ENCODE measurements around the gene NAMPT.

NAMPT gene

DNA sequence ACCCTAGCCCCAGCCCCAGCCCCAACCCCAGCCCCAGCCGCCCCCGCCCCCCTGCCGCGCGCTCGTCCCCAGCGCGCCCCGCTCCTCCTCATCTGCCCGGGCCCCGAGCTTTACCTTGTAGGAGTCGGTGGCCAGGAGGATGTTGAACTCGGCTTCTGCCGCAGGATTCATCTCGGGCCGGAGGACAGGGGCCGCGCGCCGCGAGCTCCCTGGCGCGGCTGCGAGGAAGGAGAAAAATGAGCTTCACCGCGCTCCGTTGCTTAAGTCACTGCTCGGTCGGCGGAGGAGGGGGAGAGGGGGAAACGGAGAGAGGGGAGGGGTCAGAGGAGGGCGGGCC lies at the start of gene NAMPT:
TSS of gene NAMPT (minus strand) at position 270 of the 337 bp plus-strand sequence. CDS start at position 171, 99 bp downstream.
- peak within 1 kb of the TSS; percentile 92 for H3K4me2 ChIP-seq (ENCODE audit: low read depth, low read length, poor library complexity, severe bottlenecking)
- no peaks in the 10 kb centered on the region for H3K9me2 ChIP-seq (replicated peaks; ENCODE audit: low read depth, low read length)
- no peaks in the 10 kb centered on the region for H3F3A ChIP-seq (ENCODE audit: low read depth)
- TF ChIP-seq CTCF (conservative IDR thresholded peaks at IDR 0.05; ENCODE audit: low read length) (no peak), EZH2phosphoT487 (IDR thresholded peaks at IDR 0.05; ENCODE audit: borderline replicate concordance) (no peak)
- H3K4me3 ChIP-seq (ENCODE audit: low read length, poor library complexity, severe bottlenecking), result peak within 1 kb of the TSS; percentile 97
- peaks cover 32% of the 10 kb centered on the region for H4K20me1 ChIP-seq (ENCODE audit: insufficient read depth, low read length, poor library complexity, severe bottlenecking)
- H3K4me1 ChIP-seq (ENCODE audit: insufficient read depth, low read length, poor library complexity, severe bottlenecking), result peaks cover 46% of the 10 kb centered on the region
- H3K27me3 ChIP-seq (ENCODE audit: insufficient read depth, low read length, poor library complexity, severe bottlenecking), result no peaks in the 10 kb centered on the region
- H3K36me3 ChIP-seq (ENCODE audit: insufficient read depth, low read length), result no peaks in the 10 kb centered on the region
- peaks cover 45% of the 10 kb centered on the region for H3K79me2 ChIP-seq (ENCODE audit: insufficient read depth, low read length)
- H3K9ac ChIP-seq (ENCODE audit: low read depth, low read length, poor library complexity, severe bottlenecking), result peak within 1 kb of the TSS; percentile 92
- H3K9me3 ChIP-seq (ENCODE audit: insufficient read depth, low read depth, low read length), result no peaks in the 10 kb centered on the region
- H2AFZ ChIP-seq (ENCODE audit: low read length), result peak within 1 kb of the TSS; percentile 97

GRCh38 chr7:106332201-106332600 lies 47.4 kb upstream of the NAMPT start:
- Histone ChIP-seq H3K4me2 (ENCODE audit: low read depth, low read length, poor library complexity, severe bottlenecking) (no peak overlapping the region), H3F3A (ENCODE audit: low read depth) (no peaks in the 10 kb centered on the region), H2AFZ (ENCODE audit: low read length) (no peak overlapping the region), H3K36me3 (ENCODE audit: insufficient read depth, low read length) (no peaks in the 10 kb centered on the region), H3K79me2 (ENCODE audit: insufficient read depth, low read length) (no peaks in the 10 kb centered on the region), H3K4me3 (ENCODE audit: low read length, poor library complexity, severe bottlenecking) (no peak overlapping the region), H3K9ac (ENCODE audit: low read depth, low read length, poor library complexity, severe bottlenecking) (no peak overlapping the region), H3K4me1 (ENCODE audit: insufficient read depth, low read length, poor library complexity, severe bottlenecking) (no peaks in the 10 kb centered on the region), H3K9me3 (ENCODE audit: insufficient read depth, low read depth, low read length) (no peaks in the 10 kb centered on the region), H3K27me3 (ENCODE audit: insufficient read depth, low read length, poor library complexity, severe bottlenecking) (peaks cover 4% of the 10 kb centered on the region), H4K20me1 (ENCODE audit: insufficient read depth, low read length, poor library complexity, severe bottlenecking) (no peaks in the 10 kb centered on the region), H3K9me2 (replicated peaks; ENCODE audit: low read depth, low read length) (no peaks in the 10 kb centered on the region)
- TF ChIP-seq EZH2phosphoT487 (IDR thresholded peaks at IDR 0.05; ENCODE audit: borderline replicate concordance) (no peak), CTCF (conservative IDR thresholded peaks at IDR 0.05; ENCODE audit: low read length) (no peak)

DNA sequence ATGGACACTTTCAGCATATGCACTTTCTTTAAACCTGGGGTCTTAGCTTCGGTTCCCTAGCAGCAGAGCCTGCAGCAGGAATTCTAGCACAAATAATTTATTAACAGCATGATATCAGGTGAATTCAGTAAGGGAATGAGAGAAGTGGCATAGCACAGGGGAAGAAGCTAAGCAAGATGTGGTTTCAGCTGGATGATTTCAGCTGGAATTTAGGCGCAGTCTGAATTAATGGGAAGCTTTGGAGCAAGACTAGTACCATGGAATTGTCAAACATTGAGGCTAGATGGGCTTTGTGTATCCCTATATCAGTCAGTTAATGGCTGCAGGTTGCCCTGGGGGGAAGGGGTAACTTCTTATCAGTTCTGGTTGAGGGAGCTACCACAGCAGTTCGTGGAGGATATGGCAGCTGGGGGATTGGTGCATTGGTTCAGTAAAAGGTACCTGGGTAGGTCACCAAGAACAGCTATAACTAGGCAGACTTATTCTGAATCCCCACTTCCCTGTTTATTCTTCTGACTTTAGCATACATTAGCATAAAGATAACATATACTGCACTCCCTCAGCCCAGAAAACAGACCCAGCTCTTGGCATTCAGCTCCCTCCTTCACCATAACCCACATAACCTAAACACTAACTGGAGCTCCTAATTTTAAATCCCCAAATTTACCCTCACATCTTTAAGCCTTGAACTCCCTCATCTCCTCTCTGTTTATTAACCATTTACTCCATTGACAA lies 46.8 kb upstream of the NAMPT start:
- Histone ChIP-seq H3K36me3 (ENCODE audit: insufficient read depth, low read length) (no peaks in the 10 kb centered on the region), H3K4me2 (ENCODE audit: low read depth, low read length, poor library complexity, severe bottlenecking) (no peak overlapping the region), H4K20me1 (ENCODE audit: insufficient read depth, low read length, poor library complexity, severe bottlenecking) (no peaks in the 10 kb centered on the region), H3K4me3 (ENCODE audit: low read length, poor library complexity, severe bottlenecking) (no peak overlapping the region), H3K9me3 (ENCODE audit: insufficient read depth, low read depth, low read length) (no peaks in the 10 kb centered on the region), H3K9me2 (replicated peaks; ENCODE audit: low read depth, low read length) (no peaks in the 10 kb centered on the region), H3F3A (ENCODE audit: low read depth) (no peaks in the 10 kb centered on the region), H2AFZ (ENCODE audit: low read length) (no peak overlapping the region), H3K4me1 (ENCODE audit: insufficient read depth, low read length, poor library complexity, severe bottlenecking) (no peaks in the 10 kb centered on the region), H3K79me2 (ENCODE audit: insufficient read depth, low read length) (no peaks in the 10 kb centered on the region), H3K27me3 (ENCODE audit: insufficient read depth, low read length, poor library complexity, severe bottlenecking) (peaks cover 4% of the 10 kb centered on the region), H3K9ac (ENCODE audit: low read depth, low read length, poor library complexity, severe bottlenecking) (no peak overlapping the region)
- TF ChIP-seq EZH2phosphoT487 (IDR thresholded peaks at IDR 0.05; ENCODE audit: borderline replicate concordance) (no peak), CTCF (conservative IDR thresholded peaks at IDR 0.05; ENCODE audit: low read length) (no peak)
